Endometrial microvascular endothelial cells (primary cell): ENCODE data around the gene PTCH1. TPM values are rescaled to one million over a fixed set of nuclear protein-coding genes. Genes with fewer than 3 reads are reported as not detected.

ENCODE experiments used
- in situ Hi-C: cut with HindIII; loops from 2 replicates; pipeline ENCODE4 v1.10.0; 2017; ENCODE audit warnings: low sequenced_read_pairs, low pct_unique_long_range_greater_than_20kb; ENCODE audit errors: inconsistent ontology term
- total RNA-seq: library from RNA; depleted of rRNA; stranded (reverse); fragments of >200 nt; gene quantifications from one replicate; pipeline ENCODE4 v1.2.3, GENCODE V29; 2015; ENCODE audit errors: inconsistent ontology term

Gene PTCH1
- total RNA-seq, 1 donor from 2014 or later = 0.09 TPM

DNA sequence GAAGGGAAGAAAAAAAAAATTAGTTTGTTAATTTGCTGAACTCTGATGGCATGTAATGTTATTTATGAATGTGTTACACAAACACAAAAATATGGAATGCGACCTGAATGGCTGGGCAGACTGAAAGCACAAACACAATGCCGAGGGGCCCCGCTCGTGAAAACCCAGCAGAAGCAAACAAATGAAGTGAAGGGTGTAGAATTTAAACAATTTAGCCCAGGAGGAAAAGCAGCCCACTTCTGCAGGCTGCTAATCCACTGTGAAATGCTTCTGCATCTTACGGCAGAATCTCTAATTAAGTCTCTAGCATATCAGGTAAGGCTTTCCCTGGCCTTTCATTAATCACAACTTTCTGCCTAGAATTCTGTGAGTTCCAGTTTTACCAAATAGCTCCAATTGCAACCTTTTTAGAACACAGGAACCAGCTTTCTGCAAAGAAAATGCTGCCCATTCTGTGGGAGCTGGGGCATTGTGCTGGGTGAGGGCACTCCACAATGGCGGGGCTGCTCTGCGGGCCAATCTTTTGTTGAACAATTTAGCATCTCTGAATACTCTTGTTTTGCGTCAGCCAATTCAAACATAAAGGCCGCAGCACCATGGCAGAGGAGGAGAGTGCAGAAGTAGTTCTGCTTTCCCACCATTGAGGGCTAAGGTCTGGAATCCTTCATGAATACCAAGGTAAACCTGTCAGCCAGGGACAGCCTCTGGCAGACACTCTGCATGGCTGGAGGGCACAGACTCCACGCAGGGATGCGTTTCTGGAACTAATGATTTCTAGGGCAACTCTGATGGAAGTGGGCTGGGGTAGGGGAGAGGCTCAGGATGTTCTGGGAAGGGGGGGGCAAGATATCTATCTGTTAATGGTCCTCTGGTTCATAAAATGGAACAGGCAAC lies 66.4 kb downstream of the PTCH1 start:
- in situ Hi-C loops = no loop called here

DNA sequence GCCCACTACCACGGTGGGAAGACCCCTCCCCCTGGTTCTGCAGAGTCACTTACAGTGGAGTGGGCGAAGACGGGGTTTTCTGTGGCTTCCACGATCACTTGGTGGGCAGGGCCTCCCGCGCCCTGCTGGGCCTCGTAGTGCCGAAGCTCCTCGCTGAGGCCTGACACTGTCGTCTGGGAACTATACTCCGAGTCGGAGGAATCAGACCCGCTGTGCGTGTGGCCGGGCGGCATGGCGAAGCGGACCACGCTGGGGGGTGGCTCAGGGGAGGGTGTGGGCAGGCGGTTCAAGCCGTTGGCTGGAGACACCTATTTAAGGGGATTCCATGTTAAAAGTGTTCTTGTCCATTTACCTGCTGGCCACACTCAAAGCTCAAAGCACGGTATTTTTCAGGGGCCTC lies 67.8 kb downstream of the PTCH1 start:
- in situ Hi-C loops = no loop called here

DNA sequence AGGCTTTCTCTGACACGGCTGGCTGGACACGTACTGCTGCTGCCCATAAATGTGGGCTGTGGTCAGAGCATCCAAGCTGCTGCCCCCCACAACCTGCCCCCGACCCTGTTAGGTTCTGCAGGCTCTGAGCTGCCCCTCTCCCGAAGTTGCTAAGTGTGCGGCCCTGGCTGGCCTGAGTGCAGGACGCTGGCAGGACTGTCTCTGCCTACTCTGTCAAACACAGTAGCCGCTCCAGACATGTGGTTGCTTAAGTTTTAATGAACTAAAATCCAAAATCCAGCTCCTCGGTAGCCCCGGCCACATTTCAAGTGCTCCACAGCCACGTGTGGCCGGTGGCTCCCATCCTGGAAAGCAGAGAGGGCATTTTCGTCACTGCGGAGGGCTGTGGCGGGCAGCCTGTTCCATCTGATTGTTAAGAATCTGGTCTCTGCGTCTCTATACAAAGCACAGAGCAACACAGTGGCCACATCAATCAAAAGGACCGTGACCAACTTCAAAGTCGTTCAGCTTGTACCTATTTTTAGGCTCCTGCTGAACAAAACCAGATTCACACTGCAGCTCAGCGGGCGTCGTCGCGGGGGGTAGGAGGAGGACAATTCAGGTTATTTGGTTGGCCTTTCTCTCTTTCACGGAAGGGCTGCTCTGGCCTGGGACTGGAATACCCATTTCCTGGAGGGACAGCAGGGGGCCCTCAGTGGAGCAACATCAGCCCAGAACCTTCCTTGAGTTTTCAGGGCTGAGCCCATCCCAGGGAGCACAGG lies 68.9 kb downstream of the PTCH1 start:
- in situ Hi-C loops = no loop called here

DNA sequence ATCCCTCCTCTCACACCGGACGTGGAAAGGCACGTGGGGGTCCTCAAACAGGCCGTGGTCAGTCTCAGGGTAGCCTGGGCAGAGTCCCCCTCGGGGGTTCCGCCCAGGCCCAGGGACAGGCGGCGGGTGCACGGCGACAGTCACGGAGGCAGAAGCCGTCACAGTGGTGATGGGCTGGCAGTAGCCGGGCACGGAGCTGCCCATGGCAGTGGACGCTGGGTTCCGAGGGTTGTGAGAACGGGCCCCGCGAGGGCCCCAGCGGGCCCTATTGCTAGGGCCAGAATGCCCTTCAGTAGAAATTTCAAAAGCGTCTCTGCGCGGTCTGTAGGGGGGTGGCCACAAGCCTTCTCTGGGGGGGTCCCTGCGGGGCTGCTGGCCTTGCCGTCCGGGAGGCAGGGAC lies 69.8 kb downstream of the PTCH1 start:
- in situ Hi-C loops = no loop called here

DNA sequence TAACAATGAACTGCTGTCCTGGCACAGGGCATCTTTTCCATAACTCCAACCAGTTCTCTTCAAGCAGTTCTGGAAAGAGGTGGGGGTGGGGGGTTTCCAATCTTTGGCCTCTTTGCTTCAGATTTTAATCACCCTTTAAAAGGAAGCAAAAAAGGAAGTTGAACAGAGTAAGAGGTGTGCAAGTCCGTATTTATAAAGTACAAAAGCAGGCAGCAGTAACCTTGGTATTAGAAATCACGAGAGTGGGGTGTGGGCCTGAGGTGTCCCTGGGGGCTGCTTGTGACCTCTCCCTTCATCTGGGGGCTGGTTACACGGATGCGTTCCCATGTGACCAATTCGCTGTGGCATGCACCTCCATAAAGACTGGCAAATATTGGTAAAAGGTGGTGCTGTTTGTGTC lies 70.5 kb downstream of the PTCH1 start:
- in situ Hi-C loops = no loop called here

DNA sequence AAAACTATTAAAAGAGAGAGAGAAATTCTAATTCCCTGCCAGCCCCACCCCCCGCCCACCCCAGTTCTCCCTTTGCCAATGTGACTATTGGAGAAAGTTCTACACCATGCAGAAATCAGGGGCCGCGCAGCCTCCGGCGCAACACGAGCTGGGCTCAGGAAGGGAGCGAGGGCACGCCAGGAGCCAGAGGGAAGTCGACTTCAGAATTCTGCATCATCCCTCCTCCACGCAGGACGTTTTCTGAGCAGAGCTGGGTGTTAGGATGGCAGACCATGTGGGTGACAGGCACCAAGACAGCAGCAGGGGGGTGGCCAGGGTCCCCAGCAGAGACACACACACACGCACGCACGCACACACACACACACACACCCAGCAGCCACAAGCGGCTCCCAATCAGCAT lies 72.6 kb downstream of the PTCH1 start:
- in situ Hi-C loops = no loop called here

DNA sequence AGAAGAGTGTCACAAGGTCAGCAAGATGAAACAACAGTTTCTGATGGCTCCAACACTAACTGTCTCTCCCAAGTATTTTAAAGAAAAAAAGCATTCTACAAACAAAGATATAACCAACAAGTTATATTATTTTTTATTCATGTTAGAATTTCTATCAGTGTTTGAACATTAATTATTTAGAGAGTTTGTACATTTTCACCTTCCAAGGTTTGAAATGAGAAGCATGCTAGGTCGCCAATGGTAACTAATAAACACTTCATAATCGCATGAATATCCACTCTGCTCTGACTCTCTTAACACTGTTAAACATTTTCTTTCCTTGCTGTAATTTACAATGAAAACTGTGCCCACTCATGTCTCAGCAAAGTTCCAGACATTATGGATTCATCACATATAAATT lies 73.5 kb downstream of the PTCH1 start:
- in situ Hi-C loops = no loop called here

DNA sequence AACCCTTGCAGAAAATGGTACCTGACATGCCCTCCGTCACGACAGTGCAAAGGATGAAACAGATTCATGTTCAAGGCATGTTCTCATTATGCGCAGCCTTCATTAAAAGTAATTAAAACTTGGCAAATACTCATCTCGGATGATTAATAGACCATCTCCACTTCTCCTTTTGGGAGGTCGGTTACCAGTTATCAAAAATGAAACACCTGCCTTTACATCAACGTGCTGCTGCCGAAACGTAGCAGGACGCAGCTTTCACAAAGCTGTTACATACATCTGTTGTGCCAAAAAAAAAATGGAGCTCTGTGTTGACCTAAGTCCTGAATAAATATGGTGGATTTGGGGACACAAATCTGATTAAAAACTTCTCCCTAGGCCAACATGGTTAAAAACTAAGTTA lies 75.7 kb downstream of the PTCH1 start:
- in situ Hi-C loops = no loop called here

DNA sequence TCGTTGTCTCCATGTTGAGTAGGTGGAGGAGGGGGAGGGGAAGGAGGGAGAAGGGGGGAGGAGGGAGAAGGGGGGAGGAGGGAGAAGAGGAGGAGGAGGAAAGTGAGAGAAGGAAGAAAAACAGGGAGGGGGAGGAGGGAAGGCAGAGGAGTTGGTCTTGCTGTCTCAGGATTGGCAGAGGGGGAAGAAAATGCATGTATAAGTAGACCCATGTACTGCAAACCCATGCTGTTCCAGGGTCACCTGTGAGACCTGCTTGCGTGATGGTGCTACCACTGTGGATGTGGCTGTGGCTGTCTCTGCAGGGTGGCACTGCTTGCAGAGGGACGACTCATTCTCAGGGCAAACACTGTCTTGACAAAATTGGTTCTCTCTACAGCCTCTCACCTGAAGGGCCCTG lies 76.3 kb downstream of the PTCH1 start:
- in situ Hi-C loops = no loop called here

DNA sequence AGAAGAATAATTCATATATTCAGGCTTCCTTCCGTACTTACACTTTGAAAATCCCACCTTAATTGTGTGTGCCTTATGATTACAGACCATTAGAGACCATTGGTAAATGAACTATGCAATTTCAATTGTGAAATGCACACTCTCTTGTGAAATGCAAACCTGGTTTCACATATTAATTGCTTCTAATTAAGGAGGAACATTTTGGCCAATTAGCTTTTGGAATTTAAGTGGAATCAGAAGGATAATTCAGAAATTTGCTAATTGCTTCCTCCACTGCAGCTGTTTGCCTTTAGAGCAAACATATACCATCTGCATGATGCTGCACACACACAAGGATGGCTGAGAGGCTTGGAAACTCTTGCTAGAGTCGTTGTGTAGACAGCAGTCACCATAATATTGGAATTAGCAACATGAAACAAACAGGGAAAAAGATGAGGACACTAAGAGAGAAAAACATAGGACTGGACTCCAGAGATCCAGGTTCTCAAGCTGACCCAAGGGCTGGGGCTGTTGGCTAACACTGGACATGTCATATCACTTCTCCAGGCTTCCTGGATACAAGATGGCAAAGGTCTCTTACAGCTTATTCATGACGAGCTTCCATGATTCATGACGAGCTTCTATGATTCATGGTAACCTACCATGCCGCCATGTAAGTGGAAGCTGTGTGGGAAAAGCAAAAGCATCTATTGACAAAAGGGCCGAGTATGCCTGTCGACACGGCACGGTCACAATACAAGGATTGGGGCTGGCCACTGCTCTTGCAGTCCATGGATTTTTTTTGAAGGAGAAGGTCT lies 78.0 kb downstream of the PTCH1 start:
- in situ Hi-C loops = no loop called here

DNA sequence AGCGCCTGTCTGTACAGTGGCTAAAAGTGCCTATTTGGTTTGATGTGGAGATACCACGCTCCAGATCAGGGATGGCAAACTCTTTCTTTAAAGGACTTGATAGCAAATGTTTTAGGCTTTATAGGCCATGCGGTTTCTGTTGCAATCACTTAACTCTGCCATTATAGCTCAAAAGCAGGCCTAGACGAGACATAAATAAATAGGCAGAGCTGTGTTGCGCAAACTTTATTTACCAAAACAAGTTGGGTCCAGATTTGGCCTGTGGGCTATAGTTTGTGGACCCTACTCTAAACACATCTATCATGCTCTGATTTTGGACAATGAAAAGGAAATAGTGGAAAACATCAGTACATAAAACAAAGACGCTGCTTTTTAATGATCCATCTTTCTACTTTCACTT lies 79.2 kb downstream of the PTCH1 start:
- in situ Hi-C loops = no loop called here

DNA sequence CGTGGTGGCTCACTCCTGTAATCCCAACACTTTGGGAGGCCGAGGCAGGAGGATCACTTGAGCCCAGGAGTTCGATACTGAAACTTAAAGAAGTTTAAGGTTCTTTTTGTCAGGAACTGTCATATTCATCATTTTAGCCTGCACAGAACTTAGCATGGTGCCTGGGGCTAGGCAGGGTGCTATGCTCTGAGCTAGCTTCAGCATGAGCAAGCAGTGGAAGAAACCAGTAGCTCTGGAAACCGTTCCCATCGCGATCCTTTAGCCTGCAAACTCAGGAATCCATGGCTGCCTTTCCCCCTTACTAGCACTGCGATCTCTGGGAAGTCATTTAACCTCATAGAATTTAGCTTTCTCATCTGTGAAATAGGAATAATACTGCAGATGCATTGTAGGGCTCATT lies 80.4 kb downstream of the PTCH1 start:
- in situ Hi-C loops = no loop called here

DNA sequence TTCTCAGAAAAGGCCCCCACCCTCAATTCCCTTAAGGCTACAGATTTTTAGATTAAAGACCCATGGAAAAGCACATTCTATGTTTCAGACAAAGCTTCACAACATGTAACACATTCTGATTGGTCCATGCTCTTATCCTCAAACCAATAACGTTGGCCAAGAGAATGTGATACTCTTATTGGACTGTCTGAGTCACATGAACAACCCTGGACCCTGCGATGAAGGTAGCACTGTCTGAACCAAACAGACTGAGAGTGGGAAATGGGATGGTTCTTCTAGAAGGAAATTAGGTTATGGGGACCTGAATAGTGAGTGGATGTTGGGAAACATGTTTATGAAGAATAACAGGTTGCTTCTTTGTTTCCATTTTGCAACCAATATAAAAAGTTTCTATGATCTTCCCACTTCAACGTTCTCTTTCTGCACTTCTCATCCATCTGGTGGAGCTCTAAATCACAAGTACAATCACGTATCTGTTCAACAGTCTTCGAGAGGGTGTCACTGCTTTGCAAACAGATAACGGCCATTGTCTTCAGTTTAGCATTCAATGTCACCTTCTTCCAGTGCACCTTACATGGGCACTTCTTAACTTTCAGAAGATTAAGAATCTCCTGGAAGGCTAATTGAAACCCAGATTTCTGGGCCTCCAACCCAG lies 81.6 kb downstream of the PTCH1 start:
- in situ Hi-C loops = no loop called here

DNA sequence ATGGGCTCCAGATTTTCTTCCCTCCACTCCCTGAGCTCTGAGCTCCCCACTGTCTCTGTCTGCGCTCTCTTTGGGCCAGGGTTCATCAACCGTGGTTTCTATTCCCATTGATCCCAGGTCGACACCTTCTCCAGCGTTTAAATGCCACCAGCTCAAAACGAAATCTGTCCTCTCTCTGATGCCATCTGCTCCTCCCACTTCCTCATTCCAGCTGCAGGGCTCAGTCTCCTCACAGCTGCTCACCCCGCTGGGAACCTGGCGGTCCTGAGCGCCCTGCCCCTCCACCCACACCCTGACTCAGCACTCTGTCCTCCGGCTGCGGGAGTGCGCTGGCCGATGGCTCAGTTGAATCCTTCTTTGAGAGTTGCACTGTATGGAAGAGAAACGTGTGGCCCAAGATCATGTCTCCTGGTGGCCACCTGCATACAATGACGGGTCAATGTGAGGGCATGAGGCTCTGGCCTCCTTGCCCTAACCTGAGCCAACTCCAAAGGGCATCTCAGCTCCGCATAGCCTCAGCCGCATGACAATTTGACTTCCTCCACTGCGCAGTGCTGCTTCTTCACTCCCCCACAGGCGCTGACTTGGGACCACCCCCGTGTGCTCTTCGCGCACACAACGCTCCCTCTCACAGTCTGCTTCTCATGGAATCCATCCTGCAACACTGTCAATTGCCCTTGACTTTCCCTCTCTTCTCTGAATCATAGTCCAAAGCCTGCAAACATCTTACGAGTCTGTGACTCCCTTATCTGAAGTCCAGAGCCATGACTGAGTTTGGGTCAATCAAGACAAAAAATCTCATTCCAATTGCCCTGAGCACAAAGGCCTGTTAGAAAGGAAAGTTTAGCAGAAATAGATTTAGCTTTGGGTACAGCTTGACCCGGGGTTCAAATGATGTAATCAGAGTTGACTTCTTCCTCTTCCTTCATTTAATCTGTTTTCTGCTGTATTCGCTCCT lies 82.4 kb downstream of the PTCH1 start:
- in situ Hi-C loops = no loop called here

DNA sequence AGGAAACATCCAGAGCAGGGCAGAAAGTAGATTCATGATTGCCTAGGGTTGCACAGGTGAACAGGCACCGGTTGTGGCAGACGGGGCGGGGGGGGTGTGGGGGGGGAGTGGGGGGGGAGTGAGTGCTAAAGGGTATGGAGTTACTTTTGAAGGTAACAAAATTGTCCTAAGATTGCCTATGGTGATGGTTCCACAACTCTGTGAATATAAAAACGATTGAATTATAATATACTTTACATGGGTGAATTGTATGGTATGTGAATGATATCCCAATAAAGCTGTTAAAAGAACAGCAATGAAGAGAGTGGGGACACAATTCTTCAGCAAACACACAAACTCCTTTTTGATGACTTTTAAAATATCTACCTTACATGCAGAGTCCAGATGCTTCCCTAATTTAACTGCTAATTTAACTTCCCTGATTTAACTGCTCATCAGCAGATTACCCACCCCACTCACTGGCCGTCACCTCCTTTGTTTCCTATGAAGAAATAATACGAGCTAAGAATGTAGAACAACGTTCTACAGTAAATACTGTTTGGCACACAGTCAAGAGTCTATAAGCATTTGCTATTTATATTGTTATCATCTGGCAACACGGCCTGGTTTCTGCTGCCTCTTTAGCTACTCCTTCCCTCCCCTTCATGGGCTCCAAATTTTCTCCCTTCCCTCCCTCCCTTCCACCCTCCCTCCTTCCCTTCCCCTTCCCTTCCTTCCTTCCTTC lies 83.5 kb downstream of the PTCH1 start:
- in situ Hi-C loops = no loop called here

DNA sequence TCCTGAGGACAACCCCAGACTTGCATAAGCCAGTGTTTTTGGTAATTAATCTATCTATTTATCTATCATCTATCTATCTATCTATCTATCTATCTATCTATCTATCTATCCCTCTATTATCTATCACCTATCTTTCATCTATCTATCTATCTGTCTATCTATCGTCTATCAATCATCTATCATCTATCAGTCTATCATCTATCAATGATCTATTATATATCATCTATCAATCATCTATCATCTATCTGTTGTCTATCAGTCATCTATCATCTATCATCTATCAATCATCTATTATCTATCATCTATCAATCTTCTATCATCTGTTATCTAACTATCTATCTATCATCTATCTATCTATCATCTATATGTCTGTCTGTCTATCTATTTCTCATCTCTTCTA lies 85.5 kb downstream of the PTCH1 start:
- in situ Hi-C loops = no loop called here

DNA sequence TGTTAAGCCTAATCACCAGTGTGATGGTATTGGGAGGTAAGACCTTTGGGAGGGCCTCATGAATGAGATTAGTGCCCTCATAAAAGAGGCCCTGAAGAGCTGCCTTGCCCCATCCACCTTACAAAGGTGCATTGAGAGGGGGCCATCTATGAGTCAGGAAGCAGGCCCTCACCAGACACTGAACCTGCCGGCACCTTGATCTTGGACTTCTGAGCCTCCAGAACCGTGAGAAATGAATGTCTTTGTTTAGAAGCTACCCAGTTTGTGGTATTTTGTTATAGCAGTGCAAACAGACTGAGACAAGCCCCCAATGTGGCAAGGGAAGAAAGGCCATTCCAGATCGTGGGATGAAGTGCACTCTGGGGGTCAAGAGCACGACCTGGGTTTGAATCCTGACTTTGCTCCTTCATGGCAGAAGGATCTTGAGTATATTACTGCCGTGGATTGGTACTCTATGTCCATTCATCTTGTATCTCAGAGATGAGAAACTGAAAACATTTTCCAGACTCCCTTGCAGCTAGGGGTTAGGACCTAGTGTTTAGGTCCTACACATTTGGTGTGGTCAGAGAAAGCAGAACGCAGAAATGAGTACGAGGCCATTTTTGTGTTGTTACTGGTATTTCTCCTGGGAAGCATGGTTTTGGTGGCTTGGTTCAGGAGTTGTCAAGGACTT lies 86.7 kb downstream of the PTCH1 start:
- in situ Hi-C loops = no loop called here
